Activated CD4-positive, alpha-beta T cell treated with anti-CD3 and anti-CD28 coated beads for 36 hours (primary cell): ENCODE results near the gene WIPI1. TPM values are rescaled to one million over a fixed set of nuclear protein-coding genes. Genes with fewer than 3 reads are reported as not detected.

Source experiments
- ATAC-seq: fragments of 200-7000 bp; cut with Tn5 transposase; one replicate; pipeline ENCODE4 v1.10.0; 2021; ENCODE audit warnings: mild to moderate bottlenecking, moderate library complexity
- CTCF ChIA-PET: fragments of 350-600 bp; sonication (Branson Sonifier 250); formaldehyde crosslinking; loops from one replicate; lab custom pipeline; 2021; ENCODE audit warnings: antibody characterized with exemption; lab: Charles Lee
- POLR2A ChIA-PET: fragments of 350-600 bp; sonication (Branson Sonifier 250); formaldehyde crosslinking; loops from one replicate; lab custom pipeline; 2021; ENCODE audit warnings: antibody characterized with exemption, inconsistent platforms; lab: Charles Lee
- DNase-seq: peaks from one replicate; pipeline ENCODE4 v3.0.0-alpha.2; 2020
- H3K27ac Mint-ChIP-seq: one replicate; pipeline ENCODE4 v1.8.0; 2021; ENCODE audit warnings: mixed read lengths
- H3K27me3 Mint-ChIP-seq: one replicate; pipeline ENCODE4 v1.8.0; 2021; ENCODE audit warnings: mixed read lengths
- H3K36me3 Mint-ChIP-seq: one replicate; pipeline ENCODE4 v1.8.0; 2021; ENCODE audit warnings: low read depth, mixed read lengths
- H3K4me1 Mint-ChIP-seq: one replicate; pipeline ENCODE4 v1.8.0; 2021; ENCODE audit warnings: mixed read lengths
- H3K4me3 Mint-ChIP-seq: one replicate; pipeline ENCODE4 v1.8.0; 2021; ENCODE audit warnings: mild to moderate bottlenecking, moderate library complexity, mixed read lengths
- H3K9me3 Mint-ChIP-seq: one replicate; pipeline ENCODE4 v1.8.0; 2021; ENCODE audit warnings: low read depth, mixed read lengths
- intact Hi-C, 2 experiments: fragments of 100-400 bp; cut with DNase I in 1 of 2; cut with micrococcal nuclease in 1 of 2; formaldehyde crosslinking; loops; one replicate each; pipeline versions ENCODE4 v1.14.2 to v1.15.1; 2022 to 2024; cut with DNase I, micrococcal nuclease
- total RNA-seq, 2 experiments: library from RNA; stranded (reverse); gene quantifications; one replicate each; pipeline ENCODE4 v1.2.3, GENCODE V29; 2021

The WIPI1 gene
- total RNA-seq, 2 experiments from 2014 or later: 14.0 to 17.6 TPM

DNA sequence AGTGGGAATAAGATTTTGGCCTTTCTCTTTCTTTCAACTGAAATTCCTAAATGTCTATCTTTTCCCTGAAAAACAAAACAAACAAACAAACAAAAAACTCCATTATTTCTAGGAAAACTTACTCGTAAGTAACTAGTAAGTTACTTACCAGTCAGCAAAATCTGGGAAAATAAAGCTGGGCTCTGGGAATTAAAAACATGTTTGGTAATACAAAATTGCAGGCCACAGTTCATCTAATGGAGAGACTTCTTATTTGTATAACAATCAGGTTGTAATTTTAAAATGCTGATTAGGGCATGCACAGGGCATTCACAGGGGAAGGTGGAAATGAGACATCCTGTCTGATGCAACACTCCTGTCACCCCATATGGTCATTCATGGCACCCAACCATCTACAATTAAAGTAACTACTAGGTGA, 3.8 kb upstream of the WIPI1 start:
- Mint-ChIP-seq H3K27me3 (no peaks in the 10 kb centered on the region), H3K36me3 (no peaks in the 10 kb centered on the region), H3K9me3 (no peaks in the 10 kb centered on the region), H3K4me3 (peak overlapping the region; percentile 8), H3K4me1 (peaks cover 62% of the 10 kb centered on the region), H3K27ac (peak overlapping the region; percentile 84)
- ChIA-PET CTCF (interaction anchor here (0.7 to 3.4 kb wide), 6 partner anchors 24 to 289 kb away, joined by 3 to 26 read pairs (median 5); no protein-coding TSS in a partner anchor), POLR2A (interaction anchor here (1.2 kb wide), 1 partner anchor 169 kb away, joined by 6 read pairs; no protein-coding TSS in a partner anchor)
- ATAC-seq (peak; percentile 10), DNase-seq (peak; percentile 48)
- intact Hi-C loops: loop anchor here (2.0 to 10.0 kb wide), 7 partner anchors 114 to 744 kb away; partner anchors contain the start of genes NOL11 (in 2 of the 2) and AMZ2 (in 1 of the 2)

DNA sequence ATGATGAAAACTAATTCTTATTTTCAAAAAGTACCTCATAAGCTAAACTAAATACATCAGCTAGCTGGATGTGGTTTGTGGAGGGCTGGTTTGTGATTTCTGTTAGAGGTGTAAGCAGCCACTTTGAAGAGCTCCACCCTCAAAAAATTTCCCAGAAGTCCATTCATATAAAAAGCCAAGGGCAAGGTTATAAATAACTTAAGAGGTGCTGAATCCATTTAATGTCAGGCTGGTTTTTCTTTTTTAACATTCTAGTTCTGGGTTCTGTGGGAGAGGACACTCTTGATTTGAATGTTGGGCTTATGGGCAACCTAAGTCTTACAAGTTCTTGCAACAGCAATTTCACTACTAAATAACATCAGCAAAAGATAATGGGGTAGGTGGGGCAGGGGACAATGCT, 3.4 kb upstream of the WIPI1 start:
- ChIA-PET CTCF (interaction anchor here (0.7 to 3.4 kb wide), 9 partner anchors 14 to 288 kb away, joined by 3 to 26 read pairs (median 4); no protein-coding TSS in a partner anchor), POLR2A (interaction anchor here (1.2 kb wide), 2 partner anchors 169 to 213 kb away, joined by 5 to 6 read pairs; partner anchors contain the start of gene AMZ2)
- intact Hi-C loops: loop anchor here (2.0 to 10.0 kb wide), 7 partner anchors 113 to 743 kb away; partner anchors contain the start of genes NOL11 (in 2 of the 2) and AMZ2 (in 1 of the 2)
- ATAC-seq: peak; percentile 11
- peak overlapping the region; percentile 84 for H3K27ac Mint-ChIP-seq
- peak overlapping the region; percentile 8 for H3K4me3 Mint-ChIP-seq
- peak; percentile 61 for DNase-seq
- H3K36me3 Mint-ChIP-seq: no peaks in the 10 kb centered on the region
- H3K27me3 Mint-ChIP-seq: no peaks in the 10 kb centered on the region
- no peaks in the 10 kb centered on the region for H3K9me3 Mint-ChIP-seq
- H3K4me1 Mint-ChIP-seq: peaks cover 63% of the 10 kb centered on the region

DNA sequence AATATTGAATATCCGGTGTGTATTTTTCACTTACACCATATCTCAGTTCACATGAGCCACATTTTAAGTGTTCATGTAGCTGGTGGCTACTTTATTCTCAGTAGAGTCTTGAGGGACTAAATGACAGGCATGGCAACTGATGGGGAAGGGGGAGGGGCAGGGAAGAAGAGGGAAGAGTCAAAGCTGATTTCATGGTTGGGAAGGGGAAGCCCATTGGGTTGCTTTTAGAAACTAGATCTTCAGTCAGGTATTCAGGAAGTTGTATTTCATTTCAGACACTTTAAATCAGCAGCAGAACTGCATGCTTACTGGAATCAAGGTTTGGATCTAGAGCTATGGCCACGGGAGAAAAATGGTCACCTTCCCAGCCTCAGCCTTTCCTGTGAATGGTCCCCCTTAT, 2.9 kb upstream of the WIPI1 start:
- DNase-seq: peak; percentile 42
- Mint-ChIP-seq H3K4me1 (peaks cover 62% of the 10 kb centered on the region), H3K27me3 (no peaks in the 10 kb centered on the region), H3K9me3 (no peaks in the 10 kb centered on the region), H3K36me3 (no peaks in the 10 kb centered on the region), H3K4me3 (peak overlapping the region; percentile 8), H3K27ac (peak overlapping the region; percentile 84)
- CTCF ChIA-PET: interaction anchor here (0.7 to 3.4 kb wide), 11 partner anchors 10 to 288 kb away, joined by 3 to 26 read pairs (median 4); no protein-coding TSS in a partner anchor
- POLR2A ChIA-PET: interaction anchor here (1.2 kb wide), 2 partner anchors 168 to 212 kb away, joined by 5 to 6 read pairs; partner anchors contain the start of gene AMZ2
- no peak for ATAC-seq
- intact Hi-C loops: loop anchor here (2.0 to 10.0 kb wide), 7 partner anchors 113 to 743 kb away; partner anchors contain the start of genes NOL11 (in 2 of the 2) and AMZ2 (in 1 of the 2)

DNA sequence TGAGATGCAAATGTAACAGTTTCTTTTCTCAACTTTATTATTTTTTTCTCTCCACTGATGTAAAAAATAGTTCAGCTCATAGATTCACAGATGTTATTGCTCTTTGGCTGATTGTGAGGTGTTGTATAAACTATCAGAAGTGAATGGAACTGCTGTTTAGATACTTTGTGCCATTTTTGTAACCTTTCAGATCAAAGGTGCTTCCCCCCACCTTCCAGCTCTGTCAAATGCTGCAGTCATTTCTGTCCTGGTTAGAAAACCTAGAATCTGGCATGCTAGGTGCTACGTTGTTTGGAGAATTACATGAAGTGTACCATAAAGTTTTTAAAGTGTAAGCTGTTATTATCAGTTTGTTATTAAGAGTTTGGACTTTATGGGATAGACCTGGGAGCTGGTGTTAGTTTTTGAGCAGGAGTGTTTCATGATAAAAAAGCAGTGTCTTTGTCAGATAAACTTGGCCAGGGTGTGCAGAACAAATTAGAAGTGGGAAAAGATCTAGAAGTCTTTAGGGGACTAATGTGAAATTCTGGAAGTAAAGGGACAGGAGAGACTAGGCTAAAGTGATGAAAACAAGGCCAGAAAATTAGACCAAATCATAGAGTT, 1.8 kb upstream of the WIPI1 start:
- no peaks in the 10 kb centered on the region for H3K36me3 Mint-ChIP-seq
- H3K27ac Mint-ChIP-seq: peak overlapping the region; percentile 87
- no peaks in the 10 kb centered on the region for H3K9me3 Mint-ChIP-seq
- POLR2A ChIA-PET: interaction anchor here (0.6 kb wide), 1 partner anchor 424 kb away, joined by 3 read pairs; the partner anchor contains the start of gene KPNA2
- no peak overlapping the region for H3K4me3 Mint-ChIP-seq
- ATAC-seq (no peak), DNase-seq (peak; percentile 43)
- H3K4me1 Mint-ChIP-seq: peaks cover 62% of the 10 kb centered on the region
- intact Hi-C loops: loop anchor here in 1 of 2 experiments (5.0 kb wide), 2 partner anchors 357 to 632 kb away; partner anchors contain the start of gene BPTF
- CTCF ChIA-PET: interaction anchor here (0.6 to 3.0 kb wide), 15 partner anchors 8 to 516 kb away, joined by 3 to 23 read pairs (median 4); no protein-coding TSS in a partner anchor
- H3K27me3 Mint-ChIP-seq: no peaks in the 10 kb centered on the region

DNA sequence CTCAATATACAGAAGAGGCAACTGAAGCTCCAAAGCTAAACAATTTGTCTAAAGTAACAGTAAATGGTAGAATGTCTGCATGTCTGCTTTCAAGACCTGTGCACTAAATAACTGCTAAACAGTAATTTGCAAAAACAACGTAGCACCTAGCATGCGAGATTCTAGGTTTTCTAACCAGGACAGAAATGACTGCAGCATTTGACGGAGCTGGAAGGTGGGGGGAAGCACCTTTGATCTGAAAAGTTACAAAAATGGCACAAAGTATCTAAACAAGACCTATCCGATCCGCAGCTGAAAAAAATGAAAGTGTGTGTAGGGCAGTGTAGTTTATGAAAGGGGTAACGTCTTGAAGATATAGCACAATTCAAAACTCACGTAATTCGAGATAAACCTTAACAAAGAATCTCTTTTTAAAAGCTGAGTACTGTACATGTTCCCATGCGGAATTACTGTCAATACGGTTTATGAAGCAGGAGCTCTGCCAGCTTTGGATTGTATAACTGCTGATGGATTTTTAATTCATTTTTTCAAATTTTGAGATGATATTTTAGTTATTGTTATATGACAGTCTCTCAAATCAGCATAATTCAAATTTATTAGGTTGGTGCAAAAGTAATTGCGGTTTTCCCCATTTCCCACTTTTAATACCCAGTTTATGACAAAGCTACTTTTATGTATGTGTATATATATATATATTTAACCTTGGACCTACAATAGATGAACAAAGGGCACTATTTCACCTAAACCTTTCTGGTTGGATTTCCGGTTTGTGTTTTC, 1.2 kb upstream of the WIPI1 start:
- H3K4me3 Mint-ChIP-seq: peak overlapping the region; percentile 64
- peaks cover 62% of the 10 kb centered on the region for H3K4me1 Mint-ChIP-seq
- CTCF ChIA-PET: interaction anchor here (0.6 to 3.0 kb wide), 15 partner anchors 8 to 516 kb away, joined by 3 to 23 read pairs (median 3); no protein-coding TSS in a partner anchor
- H3K36me3 Mint-ChIP-seq: no peaks in the 10 kb centered on the region
- POLR2A ChIA-PET: interaction anchor here (0.6 to 1.4 kb wide), 4 partner anchors 21 to 423 kb away, joined by 3 to 4 read pairs (median 3); partner anchors contain the start of genes ARSG and KPNA2
- intact Hi-C loops: loop anchor here in 1 of 2 experiments (5.0 kb wide), 2 partner anchors 356 to 631 kb away; partner anchors contain the start of gene BPTF
- no peaks in the 10 kb centered on the region for H3K9me3 Mint-ChIP-seq
- ATAC-seq: no peak
- no peaks in the 10 kb centered on the region for H3K27me3 Mint-ChIP-seq
- H3K27ac Mint-ChIP-seq: peak overlapping the region; percentile 64
- peak; percentile 37 for DNase-seq

DNA sequence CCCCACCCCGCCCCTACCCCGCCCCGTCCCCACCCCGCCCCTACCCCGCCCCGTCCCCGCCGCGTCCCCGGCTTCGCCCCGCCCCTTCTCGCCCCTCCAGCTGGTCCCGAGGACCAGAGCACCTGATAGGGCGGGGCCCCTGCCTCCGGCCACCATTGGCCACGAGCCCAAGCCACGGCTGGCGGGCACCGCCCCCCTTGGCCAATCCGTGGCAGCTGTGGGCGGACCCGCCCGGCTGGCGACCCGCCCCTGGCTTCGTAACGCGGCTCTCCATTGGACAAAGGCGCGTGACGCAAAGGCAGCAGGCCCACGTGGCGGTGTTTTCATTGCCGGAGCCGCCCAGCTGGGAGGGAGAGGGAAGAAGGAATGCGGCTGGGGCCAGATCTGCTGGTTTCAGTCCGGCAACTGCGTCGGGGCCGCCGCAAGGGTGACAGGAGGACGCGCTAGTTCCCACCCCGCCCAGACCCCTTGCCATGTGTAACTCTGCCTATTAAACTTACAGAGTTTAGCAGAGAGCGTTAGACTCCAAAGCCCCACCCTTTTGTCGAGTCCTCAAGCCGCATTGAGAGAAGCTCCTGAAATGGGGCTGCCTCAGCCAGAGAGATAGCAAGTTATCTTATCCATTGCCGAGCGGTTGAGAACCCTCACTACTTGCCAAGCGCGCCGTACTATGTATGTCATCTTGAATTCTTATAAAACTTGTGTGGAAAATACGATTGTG, 403 bp upstream of the WIPI1 start:
- intact Hi-C loops: loop anchor here in 1 of 2 experiments (1.0 to 5.0 kb wide), 8 partner anchors 20 to 630 kb away; partner anchors contain the start of genes ARSG, BPTF, KPNA2 and PRKAR1A
- Mint-ChIP-seq H3K27me3 (no peaks in the 10 kb centered on the region), H3K9me3 (no peaks in the 10 kb centered on the region), H3K27ac (peak overlapping the region; percentile 64), H3K36me3 (no peaks in the 10 kb centered on the region), H3K4me1 (peaks cover 61% of the 10 kb centered on the region), H3K4me3 (peak overlapping the region; percentile 64)
- DNase-seq (peak; percentile 99), ATAC-seq (peak; percentile 87)
- POLR2A ChIA-PET: interaction anchor here (0.8 to 1.5 kb wide), 4 partner anchors 166 to 277 kb away, joined by 3 to 5 read pairs (median 4); partner anchors contain the start of gene ARSG
- CTCF ChIA-PET: interaction anchor here (0.6 to 3.0 kb wide), 14 partner anchors 9 to 208 kb away, joined by 3 to 23 read pairs (median 4); no protein-coding TSS in a partner anchor

DNA sequence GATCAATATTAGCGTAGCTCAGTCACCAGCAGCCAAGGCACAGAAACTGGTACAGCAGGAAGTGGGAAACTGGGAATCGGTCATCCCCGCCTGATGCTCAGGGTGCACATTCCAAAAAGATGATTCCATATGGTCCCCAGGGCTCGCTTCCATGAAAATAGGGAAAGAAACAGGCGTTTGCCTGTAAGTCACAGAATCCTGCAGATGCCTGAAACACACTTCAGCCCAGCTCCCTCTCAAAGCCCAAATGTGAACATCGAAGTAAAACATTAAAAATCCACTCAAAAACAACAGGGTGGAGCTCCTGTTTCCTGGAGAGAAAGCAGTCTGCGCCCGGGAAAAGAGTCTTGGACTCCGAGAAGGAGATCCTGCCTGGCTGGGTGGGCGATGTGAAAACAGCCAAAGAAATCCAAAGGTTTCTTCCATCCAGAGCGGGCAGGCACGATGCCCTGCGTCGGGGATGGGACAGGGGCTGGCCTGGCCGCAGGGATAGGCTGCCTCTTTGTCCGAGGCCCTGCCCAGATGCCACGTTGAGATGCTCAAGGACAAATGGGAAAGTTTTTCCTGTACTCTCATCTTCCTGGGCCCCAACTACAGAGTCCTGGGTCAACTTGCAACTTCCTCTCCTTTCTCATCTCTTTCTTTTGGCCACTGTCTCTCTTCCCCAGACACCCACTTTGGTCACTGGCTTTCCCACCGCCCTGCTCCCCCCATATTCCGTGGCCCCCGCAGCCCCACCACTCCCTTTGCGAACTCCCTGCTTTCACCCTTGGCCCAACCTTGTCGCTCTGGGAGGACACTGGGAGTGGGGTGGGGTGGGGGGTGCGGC, 743 bp downstream of the WIPI1 start:
- H3K4me1 Mint-ChIP-seq: peaks cover 49% of the 10 kb centered on the region
- intact Hi-C loops: loop anchor here in 1 of 2 experiments (1.0 to 5.0 kb wide), 8 partner anchors 19 to 629 kb away; partner anchors contain the start of genes ARSG, BPTF, KPNA2 and PRKAR1A
- CTCF ChIA-PET: interaction anchor here (0.6 to 4.6 kb wide), 11 partner anchors 9 to 207 kb away, joined by 3 to 25 read pairs (median 3); no protein-coding TSS in a partner anchor
- no peaks in the 10 kb centered on the region for H3K27me3 Mint-ChIP-seq
- no peaks in the 10 kb centered on the region for H3K36me3 Mint-ChIP-seq
- no peak for ATAC-seq
- peak overlapping the region; percentile 80 for H3K4me3 Mint-ChIP-seq
- H3K9me3 Mint-ChIP-seq: no peaks in the 10 kb centered on the region
- no peak overlapping the region for H3K27ac Mint-ChIP-seq
- DNase-seq: no peak
- POLR2A ChIA-PET: interaction anchor here (0.8 to 1.5 kb wide), 5 partner anchors 201 to 421 kb away, joined by 3 to 6 read pairs (median 5); partner anchors contain the start of genes AMZ2 and KPNA2

DNA sequence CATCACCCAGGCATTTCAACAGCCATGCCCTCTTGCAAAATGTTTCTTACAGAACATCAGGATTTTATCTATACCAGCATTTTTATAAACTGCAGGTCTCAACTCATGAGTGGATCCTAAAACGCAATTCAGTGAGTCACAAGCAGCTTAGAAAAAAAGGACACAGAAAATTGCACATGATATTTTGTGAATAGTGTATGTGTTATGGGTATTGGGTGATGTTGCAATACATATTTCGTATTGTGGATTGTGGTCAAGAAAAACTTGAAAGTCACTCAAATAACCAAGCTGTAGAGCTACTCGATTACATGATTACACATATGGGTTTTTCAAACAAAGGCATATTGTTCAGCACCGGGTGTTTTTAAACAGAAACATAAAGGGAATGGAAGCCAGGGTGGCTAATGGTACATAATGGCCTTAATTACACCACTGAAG, 1.4 kb downstream of the WIPI1 start:
- DNase-seq (no peak), ATAC-seq (no peak)
- H3K27ac Mint-ChIP-seq: no peak overlapping the region
- peak overlapping the region; percentile 80 for H3K4me3 Mint-ChIP-seq
- peaks cover 43% of the 10 kb centered on the region for H3K4me1 Mint-ChIP-seq
- intact Hi-C loops: loop anchor here in 1 of 2 experiments (5.0 kb wide), 2 partner anchors 354 to 629 kb away; partner anchors contain the start of gene BPTF
- no peaks in the 10 kb centered on the region for H3K9me3 Mint-ChIP-seq
- H3K36me3 Mint-ChIP-seq: no peaks in the 10 kb centered on the region
- POLR2A ChIA-PET: interaction anchor here (1.0 to 1.2 kb wide), 2 partner anchors 208 to 420 kb away, joined by 3 to 6 read pairs; partner anchors contain the start of genes AMZ2 and KPNA2
- no peaks in the 10 kb centered on the region for H3K27me3 Mint-ChIP-seq
- CTCF ChIA-PET: interaction anchor here (0.8 to 4.6 kb wide), 7 partner anchors 9 to 57 kb away, joined by 3 to 25 read pairs (median 3); no protein-coding TSS in a partner anchor
